NOMO-1 (cell line): ENCODE measurements around the gene TRIM47.
A peak's percentile ranks its signal among the peaks of the same experiment; 100 is the strongest.
"Not testable (repeated sequence)": the region's sequence is repeated elsewhere in the genome, so short reads cannot be mapped to it uniquely, and the experiment has no call there.

Source experiments
- DNase-seq, 2 experiments: peaks; one replicate each; lab custom pipeline; 2025; ENCODE audit not compliant: unreplicated experiment in 2 of 2; lab: John Stamatoyannopoulos, UW

TRIM47 gene

DNA sequence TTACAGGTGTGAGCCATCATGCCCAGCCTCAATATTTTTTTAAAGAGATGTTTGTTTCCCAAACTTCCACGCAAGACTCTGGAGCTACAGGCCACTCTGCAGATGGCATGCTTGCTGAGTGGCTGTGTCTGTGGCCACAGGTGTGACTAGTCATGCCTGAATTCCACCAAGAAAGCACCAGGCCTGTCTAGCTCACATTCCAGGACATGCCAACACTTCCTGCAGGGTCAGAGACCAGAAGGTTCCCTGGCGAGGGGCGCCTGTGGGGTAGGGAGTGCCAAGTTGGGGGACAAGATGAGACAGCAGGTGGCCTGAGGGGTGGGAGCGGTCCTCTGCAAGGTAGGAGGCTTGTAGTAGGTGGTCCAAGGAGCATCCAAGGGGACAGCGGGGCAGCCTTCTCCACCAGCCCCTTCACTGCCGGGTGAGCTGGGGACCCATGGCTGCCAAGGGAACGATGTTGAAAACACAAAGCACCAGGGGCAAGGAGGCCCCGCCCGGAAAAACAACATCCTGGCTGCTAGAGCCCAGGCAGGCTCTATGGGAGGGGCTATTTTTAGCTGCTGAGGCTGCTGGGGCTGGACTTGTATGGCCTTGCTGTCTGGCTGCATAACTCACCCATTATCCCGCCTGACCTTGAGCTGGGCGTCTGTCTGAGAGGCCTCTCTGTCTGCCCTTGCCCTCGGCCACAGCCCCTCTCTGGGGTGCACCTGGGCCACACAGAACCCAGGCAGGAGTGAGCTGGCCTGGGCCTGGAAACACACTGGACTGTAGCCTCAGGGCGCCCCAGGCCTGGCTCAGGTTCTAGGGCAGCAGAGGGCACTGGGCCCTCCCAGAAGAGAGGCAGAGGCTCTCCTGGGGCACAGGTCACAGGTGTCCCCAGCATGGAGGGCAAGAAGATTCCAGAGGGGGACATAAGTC, 5.7 kb downstream of the TRIM47 start:
- DNase-seq: no peak

- not testable (repeated sequence) for DNase-seq
Observed at GRCh38 chr17:75870228-75870627, 8.2 kb downstream of the TRIM47 start.

GRCh38 chr17:75869282-75870141, 8.9 kb downstream of the TRIM47 start:
- DNase-seq: no peak

- DNase-seq: not testable (repeated sequence)
Observed at GRCh38 chr17:75868730-75869281, 9.6 kb downstream of the TRIM47 start.

- DNase-seq: not testable (repeated sequence)
Observed at GRCh38 chr17:75865404-75866188, 12.8 kb downstream of the TRIM47 start.

GRCh38 chr17:75864887-75865286, 13.5 kb downstream of the TRIM47 start:
- not testable (repeated sequence) for DNase-seq

DNA sequence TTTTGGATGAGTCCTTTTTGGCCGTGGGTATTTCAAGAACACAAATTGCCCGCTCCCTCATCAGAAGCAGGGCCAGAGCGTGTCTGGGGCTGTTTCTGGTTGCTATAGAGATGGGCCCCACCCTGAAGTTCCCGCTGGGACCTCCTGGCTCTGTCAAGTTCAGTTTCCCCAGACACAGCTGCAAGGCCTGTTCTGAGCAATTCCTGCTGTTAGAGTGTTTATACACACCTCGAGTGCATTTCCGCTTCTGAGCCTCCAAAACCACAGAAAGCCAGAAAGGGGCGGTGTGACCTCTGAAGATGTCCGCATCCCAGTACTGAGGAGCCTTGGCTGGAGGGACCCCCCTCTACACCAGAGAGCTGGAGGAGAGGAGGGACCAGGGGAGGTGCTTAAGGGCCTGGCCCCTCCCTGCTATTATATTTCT, 13.9 kb downstream of the TRIM47 start:
- DNase-seq: peak; percentile 24 to 26

DNA sequence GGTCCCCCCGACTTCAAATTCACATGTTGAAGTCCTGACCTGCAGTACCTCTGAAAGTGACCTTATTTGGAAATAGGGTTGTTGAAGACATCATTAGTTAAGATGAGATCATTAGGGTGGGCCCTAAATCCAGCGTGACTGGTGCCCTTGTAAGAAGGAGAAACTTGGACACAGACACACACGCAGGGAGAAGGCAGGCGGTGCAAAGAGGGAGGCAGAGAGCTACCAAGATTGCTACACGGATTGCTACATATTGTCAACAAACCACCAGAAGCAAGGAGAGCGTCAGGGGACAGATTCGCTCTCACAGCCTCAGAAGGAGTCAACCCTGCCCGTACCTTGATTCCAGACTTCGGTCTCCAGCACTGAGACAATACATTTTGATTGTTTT, 16.5 kb downstream of the TRIM47 start:
- DNase-seq: no peak

DNA sequence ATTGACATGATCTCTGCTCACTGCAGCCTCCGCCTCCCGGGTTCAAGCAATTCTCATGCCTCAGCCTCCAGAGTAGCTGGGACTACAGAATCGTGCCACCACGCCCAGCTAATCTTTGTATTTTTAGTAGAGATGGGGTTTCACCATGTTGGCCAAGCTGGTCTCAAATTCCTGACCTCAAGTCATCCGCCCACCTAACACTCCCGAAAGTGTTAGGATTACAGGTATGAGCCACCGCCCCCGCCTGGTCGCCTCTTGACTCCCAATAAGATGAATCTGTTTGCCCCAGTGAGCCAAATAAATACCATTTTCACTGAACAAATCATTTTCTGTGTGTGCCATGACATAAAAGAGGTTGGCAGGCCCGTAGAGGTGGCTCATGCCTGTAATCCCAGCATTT, 19.0 kb downstream of the TRIM47 start:
- not testable (repeated sequence) for DNase-seq

DNA sequence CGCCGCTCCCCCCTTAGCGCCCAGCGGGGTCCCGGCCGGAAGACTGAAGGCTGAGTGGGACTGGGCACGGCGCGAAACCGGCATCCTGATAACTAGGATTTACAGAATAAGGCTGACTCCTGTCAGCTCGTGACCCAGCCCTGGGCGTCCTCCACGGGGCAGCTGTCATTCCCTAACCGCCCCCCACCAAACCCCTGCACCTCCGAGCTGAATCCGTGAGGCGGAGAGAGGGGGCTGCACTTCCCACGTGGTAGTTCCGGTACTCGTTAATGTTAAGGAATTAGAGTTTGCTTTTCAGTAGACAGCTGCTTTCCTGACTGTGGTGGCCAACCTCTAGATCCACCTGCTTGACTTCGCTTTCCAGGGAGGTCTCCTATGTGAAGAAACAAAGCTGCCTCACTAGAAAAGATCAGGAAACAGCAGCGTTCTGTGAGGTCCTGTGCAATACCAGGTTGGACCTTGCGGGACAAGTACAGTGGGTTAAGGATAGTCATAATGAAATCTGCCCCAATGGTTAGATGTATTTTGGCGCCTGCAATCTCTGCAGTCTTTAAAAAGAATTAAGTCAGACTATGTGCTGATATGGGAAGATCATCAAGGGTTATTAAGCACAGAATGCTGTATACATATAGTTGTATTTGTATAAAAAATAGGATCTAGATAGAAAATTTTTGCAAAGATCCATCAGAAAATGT, 22.2 kb downstream of the TRIM47 start:
- peak in 1 of 2 experiments; percentile 34 for DNase-seq

GRCh38 chr17:75855310-75856061, 22.9 kb downstream of the TRIM47 start, which contains the start of gene WBP2:
TSS of gene WBP2 (minus strand) at chr17:75855335. CDS start at chr17:75855297, 38 bp downstream.
- DNase-seq: peak; percentile 99 to 100

- DNase-seq: no peak
Observed at GRCh38 chr17:75854881-75855309, 23.5 kb downstream of the TRIM47 start.

GRCh38 chr17:75854101-75854748, 24.2 kb downstream of the TRIM47 start:
- no peak for DNase-seq

DNA sequence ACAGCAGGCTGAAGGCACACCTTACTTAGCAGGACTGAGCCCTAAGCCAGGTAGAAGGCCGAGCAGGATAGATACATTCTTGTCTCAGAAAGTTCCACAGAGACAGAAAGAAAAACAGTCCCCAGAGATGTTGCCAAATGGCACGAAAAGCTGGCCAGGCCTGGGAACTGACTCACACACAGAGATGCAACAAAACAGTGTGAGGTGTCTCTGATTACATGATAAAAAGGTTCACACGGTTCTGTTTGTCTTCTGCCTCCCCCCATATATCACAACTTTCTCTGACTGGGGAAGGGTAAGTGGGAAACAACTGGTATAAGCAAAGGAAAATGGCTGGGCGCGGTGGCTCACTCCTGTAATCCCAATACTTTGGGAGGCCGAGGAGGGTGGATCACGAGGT, 24.9 kb downstream of the TRIM47 start:
- DNase-seq: no peak

- not testable (repeated sequence) for DNase-seq
Observed at GRCh38 chr17:75851693-75851991, 26.7 kb downstream of the TRIM47 start.

DNA sequence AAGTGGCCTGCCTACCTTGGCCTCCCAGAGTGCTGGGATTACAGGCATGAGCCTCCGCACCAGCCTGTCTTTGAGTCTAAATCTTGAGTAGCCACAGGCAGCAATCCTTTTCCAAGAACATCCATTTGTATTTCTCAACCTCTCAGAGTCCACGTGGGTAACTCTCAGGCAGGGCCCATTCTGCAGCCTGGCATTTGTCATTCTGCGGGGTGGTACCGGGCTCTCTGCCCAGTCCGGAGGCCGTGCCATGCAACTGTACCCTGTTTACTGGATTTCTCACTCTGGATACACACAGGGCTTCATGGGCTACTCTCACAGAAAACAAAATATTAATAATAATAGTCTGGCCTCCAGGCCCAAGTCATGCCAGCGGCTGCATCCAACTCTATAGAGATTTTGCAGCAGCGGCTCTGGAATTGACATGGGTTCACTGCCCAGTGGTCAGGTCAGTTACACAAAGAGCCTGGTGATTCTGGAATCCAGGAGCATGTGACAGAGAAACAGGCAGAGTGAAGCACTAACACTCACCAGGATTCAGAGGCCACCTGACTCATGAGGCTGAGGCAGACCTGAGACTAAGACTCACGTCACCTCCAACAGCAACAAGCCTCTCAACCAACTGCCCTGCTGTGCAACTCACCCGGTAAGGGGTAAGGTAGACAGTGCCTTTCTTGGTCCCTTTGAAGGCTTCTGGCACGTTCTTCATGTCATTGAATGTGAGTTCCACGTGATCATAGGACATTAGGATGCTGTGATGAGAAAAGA, 27.3 kb downstream of the TRIM47 start:
- no peak for DNase-seq

- DNase-seq: no peak
Observed at GRCh38 chr17:75849724-75850123, 28.7 kb downstream of the TRIM47 start.

DNA sequence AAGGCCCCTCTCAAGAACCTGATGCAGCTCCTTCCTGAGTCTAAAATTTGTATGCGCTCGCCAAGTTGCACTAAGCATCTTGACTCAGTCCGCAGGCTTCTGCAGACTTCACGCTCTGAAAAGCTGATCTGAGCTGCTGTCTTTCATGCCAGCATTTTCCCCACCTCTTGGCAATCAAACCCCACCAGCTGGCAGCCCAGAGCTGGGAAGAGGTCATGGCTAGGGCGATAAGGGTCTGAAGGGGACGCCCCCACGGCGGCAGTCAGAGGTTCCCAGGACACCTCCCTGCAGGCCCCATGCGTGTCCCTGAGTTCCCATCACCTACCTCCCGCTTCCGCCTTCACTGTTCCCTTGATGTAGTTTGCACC, 29.1 kb downstream of the TRIM47 start:
- no peak for DNase-seq
